ENCODE data around the gene SPTLC3.

Gene SPTLC3

DNA sequence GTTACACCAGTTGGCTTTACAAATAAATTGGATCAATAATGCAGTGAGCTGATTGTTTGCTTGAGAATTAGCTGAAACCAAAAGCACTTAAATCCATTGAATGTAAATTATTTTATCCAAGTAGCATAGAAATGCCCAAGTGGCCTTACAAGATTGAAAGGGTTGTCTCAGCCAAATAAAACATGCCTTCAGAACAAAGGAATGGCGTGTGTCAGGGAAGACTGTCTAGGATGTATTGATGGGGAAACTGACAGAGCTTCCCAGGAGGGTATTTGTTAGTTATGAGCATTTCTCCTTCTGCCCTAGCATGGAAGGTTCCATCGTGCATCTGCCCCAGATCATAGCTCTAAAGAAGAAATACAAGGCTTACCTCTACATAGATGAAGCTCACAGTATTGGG, 108.4 kb downstream of the SPTLC3 start:
- H3K4me1 ChIP-seq (ENCODE audit: control insufficient read depth, insufficient read depth, low read length) = no peaks in the 10 kb centered on the region
- H3K4me3 ChIP-seq (ENCODE audit: low read depth, low read length) = no peak overlapping the region
- no peaks in the 10 kb centered on the region for H3K27me3 ChIP-seq (ENCODE audit: control insufficient read depth, insufficient read depth, low read length)

GRCh38 chr20:13118676-13119075, 109.9 kb downstream of the SPTLC3 start:
- Histone ChIP-seq H3K27ac (ENCODE audit: low read depth, low read length) (no peak overlapping the region), H3K27me3 (ENCODE audit: control insufficient read depth, insufficient read depth, low read length) (no peaks in the 10 kb centered on the region), H3K36me3 (ENCODE audit: control insufficient read depth, insufficient read depth, low read length) (no peaks in the 10 kb centered on the region), H3K9me3 (ENCODE audit: control insufficient read depth, insufficient read depth, low read length) (no peaks in the 10 kb centered on the region), H3K9ac (ENCODE audit: low read depth, low read length) (no peak overlapping the region), H3K4me3 (ENCODE audit: low read depth, low read length) (no peak overlapping the region), H3K4me1 (ENCODE audit: control insufficient read depth, insufficient read depth, low read length) (no peaks in the 10 kb centered on the region)

More for the DNA sequence above, 108.4 kb downstream of the SPTLC3 start:
- Histone ChIP-seq H3K27ac (ENCODE audit: low read depth, low read length) (no peak overlapping the region), H3K36me3 (ENCODE audit: control insufficient read depth, insufficient read depth, low read length) (no peaks in the 10 kb centered on the region), H3K9ac (ENCODE audit: low read depth, low read length) (no peak overlapping the region), H3K9me3 (ENCODE audit: control insufficient read depth, insufficient read depth, low read length) (no peaks in the 10 kb centered on the region)

- H3K36me3 ChIP-seq (ENCODE audit: control insufficient read depth, insufficient read depth, low read length) = no peaks in the 10 kb centered on the region
- no peaks in the 10 kb centered on the region for H3K9me3 ChIP-seq (ENCODE audit: control insufficient read depth, insufficient read depth, low read length)
- no peak overlapping the region for H3K4me3 ChIP-seq (ENCODE audit: low read depth, low read length)
- H3K9ac ChIP-seq (ENCODE audit: low read depth, low read length) = no peak overlapping the region
- H3K27ac ChIP-seq (ENCODE audit: low read depth, low read length) = no peak overlapping the region
- H3K4me1 ChIP-seq (ENCODE audit: control insufficient read depth, insufficient read depth, low read length) = no peaks in the 10 kb centered on the region
- H3K27me3 ChIP-seq (ENCODE audit: control insufficient read depth, insufficient read depth, low read length) = no peaks in the 10 kb centered on the region
Measured at GRCh38 chr20:13119583-13119982, 110.8 kb downstream of the SPTLC3 start.

- H3K4me1 ChIP-seq (ENCODE audit: control insufficient read depth, insufficient read depth, low read length) = no peaks in the 10 kb centered on the region
- H3K9ac ChIP-seq (ENCODE audit: low read depth, low read length) = no peak overlapping the region
- H3K27me3 ChIP-seq (ENCODE audit: control insufficient read depth, insufficient read depth, low read length) = no peaks in the 10 kb centered on the region
- H3K36me3 ChIP-seq (ENCODE audit: control insufficient read depth, insufficient read depth, low read length) = no peaks in the 10 kb centered on the region
- H3K27ac ChIP-seq (ENCODE audit: low read depth, low read length) = no peak overlapping the region
- H3K4me3 ChIP-seq (ENCODE audit: low read depth, low read length) = no peak overlapping the region
- H3K9me3 ChIP-seq (ENCODE audit: control insufficient read depth, insufficient read depth, low read length) = no peaks in the 10 kb centered on the region
Measured at GRCh38 chr20:13120471-13120870, 111.7 kb downstream of the SPTLC3 start.

DNA sequence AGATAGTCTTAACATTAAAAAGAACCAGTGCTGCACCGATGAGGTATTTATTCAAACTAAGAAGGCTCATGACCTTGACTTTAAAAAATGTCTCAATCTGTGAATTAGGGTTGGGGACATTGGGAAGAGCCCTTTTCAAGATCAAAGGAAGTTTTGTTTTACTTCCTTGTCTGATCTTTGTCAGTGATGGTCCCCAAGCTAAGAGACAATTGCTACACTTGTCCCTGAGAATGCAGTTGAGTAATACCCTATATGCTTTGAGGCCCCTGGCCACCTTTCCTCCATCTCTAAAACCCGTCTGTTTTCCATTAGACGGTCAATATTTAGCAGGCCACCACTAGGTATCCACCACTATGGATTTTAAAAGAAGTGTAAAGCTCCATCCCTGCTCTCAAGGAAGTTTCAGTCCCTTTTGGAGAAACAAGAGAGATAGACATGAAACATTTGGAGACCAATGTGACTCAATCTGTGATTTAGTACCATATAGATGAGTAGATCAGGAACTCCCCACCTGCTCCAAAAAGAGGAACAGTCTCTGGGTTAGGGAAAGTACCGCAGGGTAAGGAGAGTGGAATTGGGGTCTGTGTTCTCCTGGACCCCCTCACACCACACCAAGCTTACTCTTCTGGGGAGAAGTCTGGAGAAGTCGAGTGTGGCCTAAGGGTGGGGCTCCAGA, 113.2 kb downstream of the SPTLC3 start:
- H3K4me3 ChIP-seq (ENCODE audit: low read depth, low read length) = no peak overlapping the region
- H3K4me1 ChIP-seq (ENCODE audit: control insufficient read depth, insufficient read depth, low read length) = no peaks in the 10 kb centered on the region
- H3K9me3 ChIP-seq (ENCODE audit: control insufficient read depth, insufficient read depth, low read length) = no peaks in the 10 kb centered on the region
- no peak overlapping the region for H3K27ac ChIP-seq (ENCODE audit: low read depth, low read length)
- H3K27me3 ChIP-seq (ENCODE audit: control insufficient read depth, insufficient read depth, low read length) = no peaks in the 10 kb centered on the region
- no peak overlapping the region for H3K9ac ChIP-seq (ENCODE audit: low read depth, low read length)
- no peaks in the 10 kb centered on the region for H3K36me3 ChIP-seq (ENCODE audit: control insufficient read depth, insufficient read depth, low read length)

GRCh38 chr20:13125486-13125885, 116.7 kb downstream of the SPTLC3 start:
- Histone ChIP-seq H3K27me3 (ENCODE audit: control insufficient read depth, insufficient read depth, low read length) (no peaks in the 10 kb centered on the region), H3K27ac (ENCODE audit: low read depth, low read length) (no peak overlapping the region), H3K9ac (ENCODE audit: low read depth, low read length) (no peak overlapping the region), H3K4me1 (ENCODE audit: control insufficient read depth, insufficient read depth, low read length) (no peaks in the 10 kb centered on the region), H3K36me3 (ENCODE audit: control insufficient read depth, insufficient read depth, low read length) (no peaks in the 10 kb centered on the region), H3K9me3 (ENCODE audit: control insufficient read depth, insufficient read depth, low read length) (no peaks in the 10 kb centered on the region), H3K4me3 (ENCODE audit: low read depth, low read length) (no peak overlapping the region)

DNA sequence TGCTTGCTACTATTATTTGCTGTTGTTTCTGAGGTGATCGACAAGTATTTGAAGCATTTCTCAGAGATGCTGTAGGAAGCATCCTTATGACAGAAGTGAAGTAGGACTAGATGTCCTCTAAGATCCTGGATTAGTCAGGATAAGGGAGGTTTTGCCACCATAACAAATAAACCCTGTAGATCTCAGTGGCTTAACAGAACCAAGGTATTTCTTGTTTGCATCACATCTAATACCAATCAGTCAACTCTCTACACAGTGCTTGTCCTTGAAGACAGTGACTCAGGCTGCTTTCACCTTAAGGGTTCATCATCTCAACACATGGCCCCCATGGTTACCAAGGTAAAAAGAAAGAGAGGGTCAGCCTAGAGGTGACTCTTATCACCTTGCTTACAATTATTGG, 119.4 kb downstream of the SPTLC3 start:
- Histone ChIP-seq H3K4me3 (ENCODE audit: low read depth, low read length) (no peak overlapping the region), H3K27me3 (ENCODE audit: control insufficient read depth, insufficient read depth, low read length) (no peaks in the 10 kb centered on the region), H3K36me3 (ENCODE audit: control insufficient read depth, insufficient read depth, low read length) (no peaks in the 10 kb centered on the region), H3K27ac (ENCODE audit: low read depth, low read length) (no peak overlapping the region), H3K4me1 (ENCODE audit: control insufficient read depth, insufficient read depth, low read length) (no peaks in the 10 kb centered on the region), H3K9ac (ENCODE audit: low read depth, low read length) (no peak overlapping the region), H3K9me3 (ENCODE audit: control insufficient read depth, insufficient read depth, low read length) (no peaks in the 10 kb centered on the region)

DNA sequence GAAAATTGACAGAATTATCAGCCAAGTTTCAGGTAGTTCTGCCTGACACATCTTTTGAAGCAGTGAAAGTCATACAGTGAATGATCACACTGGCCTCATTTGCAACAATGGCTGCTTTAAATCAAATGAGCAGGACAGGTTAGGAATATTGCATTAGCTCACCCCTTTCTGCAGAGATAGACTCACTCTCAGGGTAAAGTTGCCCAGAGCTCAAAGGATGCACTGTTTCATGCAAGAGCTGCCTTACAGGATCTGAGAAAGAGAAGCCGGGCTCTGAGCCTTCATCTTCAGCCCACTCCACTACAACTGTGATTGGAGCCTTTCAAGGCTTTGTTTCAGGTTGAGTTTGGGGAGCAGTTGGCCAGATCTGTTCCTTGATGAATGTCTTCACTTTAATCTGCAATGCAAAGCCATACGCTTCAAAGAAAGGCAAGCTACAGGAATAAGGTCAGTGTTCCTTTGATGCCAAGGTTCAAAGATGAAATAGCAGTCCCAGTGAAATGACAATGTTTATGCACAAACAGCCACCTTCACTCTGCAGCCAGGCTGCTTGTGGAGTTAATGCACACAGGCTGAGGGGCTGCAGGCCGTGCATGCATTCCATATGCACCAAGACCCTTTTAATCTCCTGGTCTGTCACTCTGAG, 121.4 kb downstream of the SPTLC3 start:
- no peaks in the 10 kb centered on the region for H3K27me3 ChIP-seq (ENCODE audit: control insufficient read depth, insufficient read depth, low read length)
- H3K27ac ChIP-seq (ENCODE audit: low read depth, low read length) = no peak overlapping the region
- no peaks in the 10 kb centered on the region for H3K4me1 ChIP-seq (ENCODE audit: control insufficient read depth, insufficient read depth, low read length)
- no peak overlapping the region for H3K9ac ChIP-seq (ENCODE audit: low read depth, low read length)
- no peaks in the 10 kb centered on the region for H3K36me3 ChIP-seq (ENCODE audit: control insufficient read depth, insufficient read depth, low read length)
- no peak overlapping the region for H3K4me3 ChIP-seq (ENCODE audit: low read depth, low read length)
- H3K9me3 ChIP-seq (ENCODE audit: control insufficient read depth, insufficient read depth, low read length) = no peaks in the 10 kb centered on the region

- Histone ChIP-seq H3K36me3 (ENCODE audit: control insufficient read depth, insufficient read depth, low read length) (no peaks in the 10 kb centered on the region), H3K9me3 (ENCODE audit: control insufficient read depth, insufficient read depth, low read length) (no peaks in the 10 kb centered on the region), H3K27ac (ENCODE audit: low read depth, low read length) (no peak overlapping the region), H3K4me3 (ENCODE audit: low read depth, low read length) (no peak overlapping the region), H3K4me1 (ENCODE audit: control insufficient read depth, insufficient read depth, low read length) (no peaks in the 10 kb centered on the region), H3K27me3 (ENCODE audit: control insufficient read depth, insufficient read depth, low read length) (no peaks in the 10 kb centered on the region), H3K9ac (ENCODE audit: low read depth, low read length) (no peak overlapping the region)
Measured at GRCh38 chr20:13130707-13131103, 121.9 kb downstream of the SPTLC3 start.

- H3K9ac ChIP-seq (ENCODE audit: low read depth, low read length) = no peak overlapping the region
- no peak overlapping the region for H3K27ac ChIP-seq (ENCODE audit: low read depth, low read length)
- H3K4me3 ChIP-seq (ENCODE audit: low read depth, low read length) = no peak overlapping the region
- no peaks in the 10 kb centered on the region for H3K27me3 ChIP-seq (ENCODE audit: control insufficient read depth, insufficient read depth, low read length)
- no peaks in the 10 kb centered on the region for H3K36me3 ChIP-seq (ENCODE audit: control insufficient read depth, insufficient read depth, low read length)
- no peaks in the 10 kb centered on the region for H3K9me3 ChIP-seq (ENCODE audit: control insufficient read depth, insufficient read depth, low read length)
- H3K4me1 ChIP-seq (ENCODE audit: control insufficient read depth, insufficient read depth, low read length) = no peaks in the 10 kb centered on the region
Measured at GRCh38 chr20:13131688-13132087, 122.9 kb downstream of the SPTLC3 start.

GRCh38 chr20:13139459-13140150, 130.8 kb downstream of the SPTLC3 start:
- Histone ChIP-seq H3K27me3 (ENCODE audit: control insufficient read depth, insufficient read depth, low read length) (no peaks in the 10 kb centered on the region), H3K9me3 (ENCODE audit: control insufficient read depth, insufficient read depth, low read length) (no peaks in the 10 kb centered on the region), H3K4me3 (ENCODE audit: low read depth, low read length) (no peak overlapping the region), H3K27ac (ENCODE audit: low read depth, low read length) (no peak overlapping the region), H3K4me1 (ENCODE audit: control insufficient read depth, insufficient read depth, low read length) (no peaks in the 10 kb centered on the region), H3K9ac (ENCODE audit: low read depth, low read length) (no peak overlapping the region), H3K36me3 (ENCODE audit: control insufficient read depth, insufficient read depth, low read length) (no peaks in the 10 kb centered on the region)
